Mesendoderm (in vitro differentiated cells): ENCODE data around the gene KPNB1.

Experiments used
- DNase-seq: peaks from one replicate; pipeline ENCODE4 v3.0.0; 2013
- H2AK5ac ChIP-seq: 2 replicates; pipeline ENCODE4 v1.6.1; 2013; ENCODE audit warnings: low read length, inconsistent platforms
- H2BK120ac ChIP-seq: 2 replicates; pipeline ENCODE4 v1.6.1; 2013; ENCODE audit warnings: low read depth, mild to moderate bottlenecking, low read length, moderate library complexity, mixed read lengths
- H2BK15ac ChIP-seq: replicated peaks from 2 replicates; pipeline ENCODE4 v1.6.1; 2013; ENCODE audit warnings: low read depth, mild to moderate bottlenecking, moderate library complexity
- H2BK5ac ChIP-seq: 2 replicates; pipeline ENCODE4 v1.6.1; 2013; ENCODE audit warnings: low read length, inconsistent platforms
- H3K18ac ChIP-seq: 2 replicates; pipeline ENCODE4 v1.6.1; 2013; ENCODE audit warnings: mild to moderate bottlenecking, low read length, mixed read lengths
- H3K23ac ChIP-seq: one replicate; pipeline ENCODE4 v1.6.1; 2013; ENCODE audit warnings: low read length
- H3K27ac ChIP-seq: 2 replicates; pipeline ENCODE4 v1.5.1; 2013; ENCODE audit warnings: low read depth, mild to moderate bottlenecking, inconsistent platforms, low read length, moderate library complexity
- H3K27me3 ChIP-seq: 2 replicates; pipeline ENCODE4 v1.6.1; 2013; ENCODE audit warnings: low read length, control low read depth, mild to moderate bottlenecking, inconsistent platforms; ENCODE audit not compliant: insufficient read depth, poor library complexity
- H3K36me3 ChIP-seq: 2 replicates; pipeline ENCODE4 v1.6.1; 2013; ENCODE audit warnings: low read length, inconsistent platforms; ENCODE audit not compliant: control insufficient read depth, insufficient read depth
- H3K4ac ChIP-seq: one replicate; pipeline ENCODE4 v1.6.1; 2013; ENCODE audit warnings: low read depth, mild to moderate bottlenecking, low read length, moderate library complexity
- H3K4me1 ChIP-seq: 2 replicates; pipeline ENCODE4 v1.6.1; 2013; ENCODE audit warnings: low read depth, low read length, inconsistent platforms; ENCODE audit not compliant: control insufficient read depth
- H3K4me2 ChIP-seq: 2 replicates; pipeline ENCODE4 v1.6.1; 2013; ENCODE audit warnings: low read length
- H3K4me3 ChIP-seq: 2 replicates; pipeline ENCODE4 v1.5.1; 2013; ENCODE audit warnings: mild to moderate bottlenecking, low read length
- H3K56ac ChIP-seq: one replicate; pipeline ENCODE4 v1.6.1; 2013; ENCODE audit warnings: low read length
- H3K79me1 ChIP-seq: 2 replicates; pipeline ENCODE4 v1.6.1; 2013; ENCODE audit warnings: low read length, inconsistent platforms
- H3K79me2 ChIP-seq: 2 replicates; pipeline ENCODE4 v1.6.1; 2013; ENCODE audit warnings: mild to moderate bottlenecking, low read length; ENCODE audit not compliant: control insufficient read depth, insufficient read depth
- H3K9ac ChIP-seq: 2 replicates; pipeline ENCODE4 v1.6.1; 2013; ENCODE audit warnings: low read length, inconsistent platforms
- H4K5ac ChIP-seq: one replicate; pipeline ENCODE4 v1.6.1; 2013; ENCODE audit warnings: low read length
- H4K8ac ChIP-seq: one replicate; pipeline ENCODE4 v1.6.1; 2013; ENCODE audit warnings: low read depth, mild to moderate bottlenecking, control low read depth, low read length, moderate library complexity
- WGBS: extraction: QIAGEN DNeasy Blood & Tissue Kit; methylation state at CpG from one replicate; pipeline ENCODE4 v1.1.7; 2013; ENCODE audit warnings: low lambda C conversion rate, missing lambda C conversion rate; ENCODE audit not compliant: insufficient coverage; ENCODE audit errors: extremely low coverage; 5-methylcytosine and 5-hydroxymethylcytosine counted together

The KPNB1 gene

GRCh38 chr17:47622180-47622549 lies 27.6 kb upstream of the KPNB1 start:
- Histone ChIP-seq H3K4me1 (peaks cover 2% of the 10 kb centered on the region), H3K79me1 (no peaks in the 10 kb centered on the region), H3K23ac (no peak overlapping the region), H3K56ac (peak overlapping the region; percentile 69), H3K36me3 (peaks cover 3% of the 10 kb centered on the region), H3K4me2 (no peak overlapping the region), H3K18ac (peak overlapping the region; percentile 92), H3K9ac (no peak overlapping the region), H2AK5ac (no peak overlapping the region), H4K5ac (no peak overlapping the region), H3K27me3 (no peaks in the 10 kb centered on the region), H3K79me2 (no peaks in the 10 kb centered on the region), H4K8ac (no peak overlapping the region), H2BK120ac (peak overlapping the region; percentile 73), H2BK5ac (no peak overlapping the region), H3K4me3 (no peak overlapping the region), H3K4ac (no peak overlapping the region), H2BK15ac (no peak overlapping the region), H3K27ac (peak overlapping the region; percentile 93)
- DNase-seq, result no peak
- no CpG with 5 or more reads among the region's 2 CpGs for WGBS

- no CpG with 5 or more reads among the region's 1 CpG for WGBS
- Histone ChIP-seq H2BK5ac (no peak overlapping the region), H3K79me1 (no peaks in the 10 kb centered on the region), H2BK15ac (no peak overlapping the region), H3K36me3 (peaks cover 3% of the 10 kb centered on the region), H3K4me3 (no peak overlapping the region), H4K8ac (no peak overlapping the region), H3K4ac (no peak overlapping the region), H2BK120ac (no peak overlapping the region), H4K5ac (no peak overlapping the region), H3K4me1 (peaks cover 2% of the 10 kb centered on the region), H3K79me2 (no peaks in the 10 kb centered on the region), H3K9ac (no peak overlapping the region), H3K18ac (no peak overlapping the region), H3K27me3 (no peaks in the 10 kb centered on the region), H3K56ac (no peak overlapping the region), H2AK5ac (no peak overlapping the region), H3K23ac (no peak overlapping the region), H3K27ac (no peak overlapping the region), H3K4me2 (no peak overlapping the region)
- DNase-seq, result no peak
Measured at GRCh38 chr17:47624727-47625068, 25.0 kb upstream of the KPNB1 start.

GRCh38 chr17:47628014-47628566 lies 21.6 kb upstream of the KPNB1 start:
- no CpG with 5 or more reads among the region's 8 CpGs for WGBS
- no peak overlapping the region for H3K4me3 ChIP-seq
- H3K9ac ChIP-seq, result no peak overlapping the region
- H4K8ac ChIP-seq, result no peak overlapping the region
- no peaks in the 10 kb centered on the region for H3K27me3 ChIP-seq
- H2AK5ac ChIP-seq, result no peak overlapping the region
- no peak overlapping the region for H3K23ac ChIP-seq
- H3K79me1 ChIP-seq, result no peaks in the 10 kb centered on the region
- H2BK15ac ChIP-seq, result no peak overlapping the region
- no peak overlapping the region for H3K18ac ChIP-seq
- H4K5ac ChIP-seq, result no peak overlapping the region
- no peak overlapping the region for H2BK5ac ChIP-seq
- no peak overlapping the region for H3K4ac ChIP-seq
- H2BK120ac ChIP-seq, result no peak overlapping the region
- no peak for DNase-seq
- no peak overlapping the region for H3K56ac ChIP-seq
- peaks cover 3% of the 10 kb centered on the region for H3K36me3 ChIP-seq
- H3K79me2 ChIP-seq, result no peaks in the 10 kb centered on the region
- H3K27ac ChIP-seq, result no peak overlapping the region
- H3K4me1 ChIP-seq, result no peaks in the 10 kb centered on the region
- no peak overlapping the region for H3K4me2 ChIP-seq

GRCh38 chr17:47629826-47630225 lies 19.9 kb upstream of the KPNB1 start:
- Histone ChIP-seq H3K79me1 (no peaks in the 10 kb centered on the region), H3K36me3 (no peaks in the 10 kb centered on the region), H2BK15ac (no peak overlapping the region), H3K4me1 (no peaks in the 10 kb centered on the region), H2AK5ac (no peak overlapping the region), H3K18ac (no peak overlapping the region), H3K23ac (no peak overlapping the region), H2BK120ac (no peak overlapping the region), H3K56ac (no peak overlapping the region), H4K5ac (no peak overlapping the region), H3K4me2 (no peak overlapping the region), H2BK5ac (no peak overlapping the region), H3K4me3 (no peak overlapping the region), H3K79me2 (no peaks in the 10 kb centered on the region), H4K8ac (no peak overlapping the region), H3K27me3 (no peaks in the 10 kb centered on the region), H3K27ac (no peak overlapping the region), H3K9ac (no peak overlapping the region), H3K4ac (no peak overlapping the region)
- no CpG with 5 or more reads among the region's 5 CpGs for WGBS
- DNase-seq, result no peak

GRCh38 chr17:47630614-47631013 lies 19.1 kb upstream of the KPNB1 start:
- no peak overlapping the region for H4K5ac ChIP-seq
- no peak overlapping the region for H2AK5ac ChIP-seq
- H3K18ac ChIP-seq, result no peak overlapping the region
- H3K4me2 ChIP-seq, result no peak overlapping the region
- no peak overlapping the region for H3K9ac ChIP-seq
- no peaks in the 10 kb centered on the region for H3K79me2 ChIP-seq
- H3K23ac ChIP-seq, result no peak overlapping the region
- DNase-seq, result no peak
- no peak overlapping the region for H3K56ac ChIP-seq
- H3K4ac ChIP-seq, result no peak overlapping the region
- no peaks in the 10 kb centered on the region for H3K4me1 ChIP-seq
- no peak overlapping the region for H4K8ac ChIP-seq
- no peaks in the 10 kb centered on the region for H3K27me3 ChIP-seq
- no peak overlapping the region for H2BK120ac ChIP-seq
- no CpG with 5 or more reads among the region's 2 CpGs for WGBS
- no peak overlapping the region for H2BK15ac ChIP-seq
- no peak overlapping the region for H3K27ac ChIP-seq
- no peak overlapping the region for H2BK5ac ChIP-seq
- no peaks in the 10 kb centered on the region for H3K36me3 ChIP-seq
- H3K4me3 ChIP-seq, result no peak overlapping the region
- no peaks in the 10 kb centered on the region for H3K79me1 ChIP-seq

- Histone ChIP-seq H2AK5ac (no peak overlapping the region), H3K36me3 (no peaks in the 10 kb centered on the region), H3K56ac (no peak overlapping the region), H3K27me3 (no peaks in the 10 kb centered on the region), H3K79me2 (no peaks in the 10 kb centered on the region), H3K4me2 (no peak overlapping the region), H3K23ac (no peak overlapping the region), H3K4ac (no peak overlapping the region), H2BK5ac (no peak overlapping the region), H4K5ac (no peak overlapping the region), H2BK120ac (no peak overlapping the region), H3K4me3 (no peak overlapping the region), H3K4me1 (no peaks in the 10 kb centered on the region), H4K8ac (no peak overlapping the region), H3K79me1 (no peaks in the 10 kb centered on the region), H3K18ac (no peak overlapping the region), H2BK15ac (no peak overlapping the region), H3K9ac (no peak overlapping the region), H3K27ac (no peak overlapping the region)
- no CpG with 5 or more reads among the region's 3 CpGs for WGBS
- DNase-seq, result no peak
Measured at GRCh38 chr17:47632991-47633390, 16.7 kb upstream of the KPNB1 start.
